Endothelial cell of umbilical vein (primary cell): ENCODE data around the gene RXYLT1. TPM values are rescaled to one million over a fixed set of nuclear protein-coding genes. Genes with fewer than 3 reads are reported as not detected.

Experiments
- BruUV-seq: library from RNA; stranded (reverse); fragments of 400-500 nt; replicated peaks from 2 replicates; lab custom pipeline; 2021; lab: Mats Ljungman, UMichigan
- CTCF ChIA-PET: fragments of 300-600, 350-600 bp; sonication (Branson Sonifier 250); formaldehyde crosslinking; loops from one replicate; lab custom pipeline; 2021; ENCODE audit warnings: antibody characterized with exemption, inconsistent platforms; lab: Charles Lee
- POLR2A ChIA-PET: fragments of 300-600, 350-600 bp; sonication (Branson Sonifier 250); formaldehyde crosslinking; loops from one replicate; lab custom pipeline; 2021; ENCODE audit warnings: antibody characterized with exemption, inconsistent platforms; lab: Charles Lee
- DNase-seq: peaks from one replicate; pipeline ENCODE4 v3.0.0-alpha.2; 2011; ENCODE audit warnings: low read depth, low spot score
- FAIRE-seq: peaks from 2 replicates; lab custom pipeline; 2011; peaks lifted over from hg19 to GRCh38; lab: Jason Lieb, UNC
- H2AFZ ChIP-seq: 2 replicates; pipeline ENCODE4 v1.6.0; 2012; ENCODE audit warnings: low read depth, low read length, control low read depth, inconsistent platforms
- H3K27ac ChIP-seq: 2 replicates; pipeline ENCODE4 v1.5.1; 2011; ENCODE audit warnings: low read depth, mild to moderate bottlenecking, control low read depth, low read length, moderate library complexity; ENCODE audit not compliant: insufficient read depth
- H3K27me3 ChIP-seq, 2 experiments: 2 replicates each; pipeline versions ENCODE4 v1.6.0 to v1.6.1; 2011; ENCODE audit warnings: low read length in 2 of 2, mixed read lengths in 1 of 2; ENCODE audit not compliant: control insufficient read depth in 2 of 2, insufficient read depth in 2 of 2
- H3K36me3 ChIP-seq, 2 experiments: 2 replicates in 1 of 2; 3 replicates in 1 of 2; pipeline ENCODE4 v1.5.1; 2011; ENCODE audit warnings: low read length in 2 of 2, mild to moderate bottlenecking in 1 of 2, moderate library complexity in 1 of 2; ENCODE audit not compliant: control insufficient read depth in 2 of 2, insufficient read depth in 2 of 2; ENCODE audit errors: extremely low read depth in 1 of 2
- H3K4me1 ChIP-seq: 3 replicates; pipeline ENCODE4 v1.5.1; 2011; ENCODE audit warnings: mild to moderate bottlenecking, low read length; ENCODE audit not compliant: control insufficient read depth, insufficient read depth; ENCODE audit errors: extremely low read depth
- H3K4me2 ChIP-seq: 2 replicates; pipeline ENCODE4 v1.6.1; 2011; ENCODE audit warnings: low read length, control low read depth, mixed read lengths; ENCODE audit not compliant: insufficient read depth
- H3K4me3 ChIP-seq, 3 experiments: fragments of 200-600 bp in 1 of 3; sonication (generic), shearing (Covaris generic) in 1 of 3; replicated peaks in 1 of 3; 2 replicates each; pipeline ENCODE4 v1.5.1; 2011 to 2016; ENCODE audit warnings: control low read depth in 3 of 3, low read length in 3 of 3, mild to moderate bottlenecking in 2 of 3, inconsistent platforms in 1 of 3, low read depth in 1 of 3, moderate library complexity in 1 of 3; ENCODE audit not compliant: insufficient read depth in 1 of 3
- H3K79me2 ChIP-seq: 2 replicates; pipeline ENCODE4 v1.6.0; 2012; ENCODE audit warnings: low read length, inconsistent platforms; ENCODE audit not compliant: control insufficient read depth, insufficient read depth
- H3K9ac ChIP-seq: replicated peaks from 2 replicates; pipeline ENCODE3; 2011; ENCODE audit warnings: low read length, control low read depth; ENCODE audit not compliant: insufficient read depth; ENCODE audit errors: extremely low read depth
- H3K9me1 ChIP-seq: replicated peaks from 3 replicates; pipeline ENCODE4 v1.6.0; 2011; ENCODE audit warnings: mild to moderate bottlenecking, low read length; ENCODE audit not compliant: control insufficient read depth, insufficient read depth; ENCODE audit errors: extremely low read depth
- H3K9me3 ChIP-seq: replicated peaks from 2 replicates; pipeline ENCODE4 v1.5.1; 2012; ENCODE audit warnings: low read length, inconsistent platforms; ENCODE audit not compliant: control insufficient read depth, insufficient read depth
- H4K20me1 ChIP-seq: replicated peaks from 2 replicates; pipeline ENCODE3; 2011; ENCODE audit warnings: mild to moderate bottlenecking, low read length; ENCODE audit not compliant: control insufficient read depth, insufficient read depth; ENCODE audit errors: extremely low read depth
- FOS ChIP-seq: IDR thresholded peaks from 2 replicates; pipeline ENCODE4 v1.6.1; 2011; ENCODE audit warnings: mild to moderate bottlenecking, low read length, moderate library complexity, borderline replicate concordance; ENCODE audit not compliant: insufficient read depth
- GATA2 ChIP-seq: IDR thresholded peaks from 2 replicates; pipeline ENCODE4 v1.7.0; 2011; ENCODE audit warnings: low read depth, mild to moderate bottlenecking, moderate library complexity, mixed read lengths, low read length; ENCODE audit not compliant: insufficient read length, insufficient read depth
- JUN ChIP-seq: IDR thresholded peaks from 2 replicates; pipeline ENCODE4 v1.6.1; 2011; ENCODE audit warnings: borderline replicate concordance, low read depth; ENCODE audit not compliant: insufficient read length, insufficient read depth
- MYC ChIP-seq: IDR thresholded peaks from one replicate; pipeline ENCODE4 v1.6.1; 2011; ENCODE audit warnings: mild to moderate bottlenecking, low read depth, low read length
- POLR2AphosphoS5 ChIP-seq: IDR thresholded peaks from 2 replicates; pipeline ENCODE4 v1.6.1; 2012; ENCODE audit warnings: low read depth, mild to moderate bottlenecking, control low read depth, low read length, moderate library complexity; ENCODE audit not compliant: insufficient read depth
- dilution Hi-C: fragments of 300-500 bp; cut with MboI; formaldehyde crosslinking; loops from one replicate; pipeline ENCODE4 v1.15.0; 2019; ENCODE audit warnings: low sequenced_read_pairs; ENCODE audit not compliant: extremely low pct_ligation_motif_present
- intact Hi-C: fragments of 100-400 bp; cut with micrococcal nuclease; formaldehyde crosslinking; loops from one replicate; pipeline ENCODE4 v1.10.0; 2022
- polyA plus RNA-seq, 4 experiments: library from polyadenylated mRNA; depleted of rRNA in 3 of 4; stranded (reverse) in 3 of 4; unstranded in 1 of 4; fragments of >200 nt; gene quantifications; 2 replicates each; pipeline versions ENCODE4 v1.2.1 to v1.2.3, GENCODE V29; 2011 to 2012; ENCODE audit warnings: missing spikeins in 1 of 4
- total RNA-seq: library from RNA; stranded (reverse); gene quantifications from 2 replicates; pipeline ENCODE4 v1.2.3, GENCODE V29; 2021
- TF ChIP-seq, protein P1 (sequence below): IDR thresholded peaks from 2 replicates; pipeline ENCODE4 v1.6.1; 2011; ENCODE audit not compliant: insufficient read depth, insufficient read length
- TF ChIP-seq, protein P2 (sequence below), 2 donors: IDR thresholded peaks; 1 replicate in 1 of 2; 2 replicates in 1 of 2; pipeline ENCODE4 v1.5.1; 2011; ENCODE audit warnings: low read length in 2 of 2, mild to moderate bottlenecking in 2 of 2, moderate library complexity in 2 of 2, control low read depth in 1 of 2, inconsistent platforms in 1 of 2, low read depth in 1 of 2; ENCODE audit not compliant: insufficient read depth in 1 of 2; ENCODE audit errors: extremely low read depth in 1 of 2

RXYLT1 gene
- total and polyA plus RNA-seq, 2 donors (not counting 3 experiments of a cell fraction or from before 2014, with no cell fraction given): 8.1 to 13.1 TPM

DNA sequence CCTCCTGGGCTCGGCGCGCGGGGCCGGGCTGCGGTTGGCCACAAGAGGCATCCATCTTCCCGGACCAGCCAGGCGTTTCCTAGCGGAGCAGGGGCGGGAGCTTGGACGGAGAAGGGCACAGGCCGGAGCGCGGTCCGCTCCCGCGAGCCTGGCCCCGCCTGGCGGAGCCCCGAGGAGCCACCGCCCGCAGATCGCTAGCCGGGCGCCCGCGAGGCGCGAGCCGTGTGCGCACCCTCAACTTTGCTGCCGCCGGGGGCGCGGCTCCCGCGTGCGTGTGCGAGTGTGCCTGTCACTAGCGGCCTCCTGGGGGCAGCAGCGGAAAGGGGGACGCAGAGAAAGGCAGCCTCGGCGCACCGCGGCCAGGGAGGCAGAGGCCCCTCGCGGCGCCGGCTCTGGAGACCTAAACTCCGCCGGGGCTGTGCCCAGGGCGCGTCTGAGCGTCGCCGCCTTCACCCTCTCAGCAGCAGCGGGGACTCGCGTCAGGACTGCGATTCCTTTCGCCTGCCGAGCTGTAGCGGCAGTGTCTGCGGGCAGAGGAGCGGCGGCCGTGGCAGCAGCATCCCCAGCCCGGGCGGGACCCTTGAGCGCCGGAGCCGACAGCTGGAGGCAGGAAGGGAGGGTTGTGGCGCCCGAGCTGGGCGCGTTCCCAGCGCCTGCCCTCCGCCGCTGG, 64.1 kb downstream of the RXYLT1 start:
- Histone ChIP-seq H2AFZ (peak overlapping the region; percentile 71), H3K79me2 (peaks cover 26% of the 10 kb centered on the region), H3K36me3 (no peaks in the 10 kb centered on the region), H3K9ac (peak overlapping the region; percentile 77), H3K27me3 (no peaks in the 10 kb centered on the region), H3K4me1 (peaks cover 15% of the 10 kb centered on the region), H4K20me1 (no peaks in the 10 kb centered on the region), H3K9me3 (no peaks in the 10 kb centered on the region), H3K4me3 (peak overlapping the region; percentile 56 to 70 (median 63)), H3K4me2 (peak overlapping the region; percentile 26), H3K27ac (peak overlapping the region; percentile 55), H3K9me1 (no peaks in the 10 kb centered on the region)
- FAIRE-seq: peak; percentile 91
- DNase-seq: peak; percentile 97
- BruUV-seq: no TSS peak
- TF ChIP-seq MYC: peak; percentile 38
- TF ChIP-seq GATA2: no peak
- peak; percentile 81 for TF ChIP-seq POLR2AphosphoS5
- no peak for TF ChIP-seq JUN
- TF ChIP-seq, protein P1, sequence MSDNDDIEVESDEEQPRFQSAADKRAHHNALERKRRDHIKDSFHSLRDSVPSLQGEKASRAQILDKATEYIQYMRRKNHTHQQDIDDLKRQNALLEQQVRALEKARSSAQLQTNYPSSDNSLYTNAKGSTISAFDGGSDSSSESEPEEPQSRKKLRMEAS: peak; percentile 63
- TF ChIP-seq, protein P2, sequence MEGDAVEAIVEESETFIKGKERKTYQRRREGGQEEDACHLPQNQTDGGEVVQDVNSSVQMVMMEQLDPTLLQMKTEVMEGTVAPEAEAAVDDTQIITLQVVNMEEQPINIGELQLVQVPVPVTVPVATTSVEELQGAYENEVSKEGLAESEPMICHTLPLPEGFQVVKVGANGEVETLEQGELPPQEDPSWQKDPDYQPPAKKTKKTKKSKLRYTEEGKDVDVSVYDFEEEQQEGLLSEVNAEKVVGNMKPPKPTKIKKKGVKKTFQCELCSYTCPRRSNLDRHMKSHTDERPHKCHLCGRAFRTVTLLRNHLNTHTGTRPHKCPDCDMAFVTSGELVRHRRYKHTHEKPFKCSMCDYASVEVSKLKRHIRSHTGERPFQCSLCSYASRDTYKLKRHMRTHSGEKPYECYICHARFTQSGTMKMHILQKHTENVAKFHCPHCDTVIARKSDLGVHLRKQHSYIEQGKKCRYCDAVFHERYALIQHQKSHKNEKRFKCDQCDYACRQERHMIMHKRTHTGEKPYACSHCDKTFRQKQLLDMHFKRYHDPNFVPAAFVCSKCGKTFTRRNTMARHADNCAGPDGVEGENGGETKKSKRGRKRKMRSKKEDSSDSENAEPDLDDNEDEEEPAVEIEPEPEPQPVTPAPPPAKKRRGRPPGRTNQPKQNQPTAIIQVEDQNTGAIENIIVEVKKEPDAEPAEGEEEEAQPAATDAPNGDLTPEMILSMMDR (IDR thresholded peaks at IDR 0.05; ENCODE audit: extremely low read depth in 1 of 2, insufficient read depth in 1 of 2, low read depth in 1 of 2, low read length in 2 of 2): peak; percentile 94 to 98
- TF ChIP-seq FOS: no peak
- CTCF ChIA-PET: interaction anchor here (0.6 to 3.7 kb wide), 41 partner anchors 11 to 552 kb away, joined by 3 to 56 read pairs (median 5); partner anchors contain the start of gene KICS2
- dilution Hi-C loops: no loop called here
- POLR2A ChIA-PET: interaction anchor here (1.0 to 1.3 kb wide), 2 partner anchors 244 to 387 kb away, joined by 3 to 4 read pairs; no protein-coding TSS in a partner anchor
- intact Hi-C loops: loop anchor here (1.0 to 5.0 kb wide), 11 partner anchors 54 to 548 kb away; partner anchors contain the start of gene C12orf56
